ENCODE data around the gene TMC3. TPM values are rescaled to one million over a fixed set of nuclear protein-coding genes. Genes with fewer than 3 reads are reported as not detected.

Gene TMC3
- total and polyA plus RNA-seq, 2 of the 13 experiments (the other 11 are each of a cell fraction or from before 2014, with no cell fraction given) = not detected

- CTCF ChIA-PET (ENCODE audit: low intra/inter-chr PET ratio, low total read pairs) = no interaction called here
- POLR2A ChIA-PET = no interaction called here
- FAIRE-seq = no peak
Observed at GRCh38 chr15:81296186-81296585, 77.8 kb downstream of the TMC3 start.

More at GRCh38 chr15:81296186-81296585, 77.8 kb downstream of the TMC3 start:
- BruUV-seq (replicated peaks) = no TSS peak
- Histone ChIP-seq H3K27ac (ENCODE audit: extremely low read length, insufficient read depth, low read length) (no peak overlapping the region), H3K9me3 (ENCODE audit: low read length) (no peaks in the 10 kb centered on the region), H3K27me3 (ENCODE audit: control insufficient read depth in 1 of 2, insufficient read depth in 2 of 2, low read length in 2 of 2) (peaks cover 0 to 30% of the 10 kb centered on the region in 2 experiments; a peak in 2 of 5 replicates), H3K4me3 (replicated peaks in 1 of 3; ENCODE audit: insufficient read depth in 1 of 3, low read depth in 2 of 3, low read length in 3 of 3) (no peak overlapping the region), H2AFZ (ENCODE audit: low read length) (no peak overlapping the region), H3K4me2 (ENCODE audit: low read depth, low read length) (no peak overlapping the region), H3K9ac (ENCODE audit: insufficient read depth, low read depth, low read length) (no peak overlapping the region), H4K20me1 (ENCODE audit: insufficient read depth, low read length) (no peaks in the 10 kb centered on the region), H3K79me2 (ENCODE audit: insufficient read depth, low read length) (no peaks in the 10 kb centered on the region), H3K4me1 (ENCODE audit: insufficient read depth, low read length) (no peaks in the 10 kb centered on the region), H3K36me3 (replicated peaks in 1 of 2; ENCODE audit: control insufficient read depth in 1 of 2, insufficient read depth in 2 of 2, low read length in 2 of 2) (no peaks in the 10 kb centered on the region)
- in situ Hi-C loops (cut with HindIII; ENCODE audit: extremely low pct_ligation_motif_present, low pct_unique_long_range_greater_than_20kb) = no loop called here
- WGBS (ENCODE audit: low lambda C conversion rate) = 13% methylated on average over 2 of the region's 2 CpGs
- DNase-seq (ENCODE audit: low spot score) (no peak), ATAC-seq (no peak)
- intact Hi-C loops (cut with micrococcal nuclease; ENCODE audit: unreplicated experiment) = no loop called here
- no peak for TF ChIP-seq ARID3A (IDR thresholded peaks at IDR 0.05; ENCODE audit: low read depth, low read length)
- TF ChIP-seq HOXA7 (CRISPR knock-in tag; IDR thresholded peaks at IDR 0.05) = no peak
- TF ChIP-seq ZSCAN20 (CRISPR knock-in tag; IDR thresholded peaks at IDR 0.05; ENCODE audit: borderline replicate concordance) = no peak
- no peak for TF ChIP-seq ZBTB7B (CRISPR knock-in tag; IDR thresholded peaks at IDR 0.05)
- TF ChIP-seq GMEB1 (CRISPR knock-in tag; IDR thresholded peaks at IDR 0.05; ENCODE audit: borderline replicate concordance) = no peak
- no peak for TF ChIP-seq ZC3H13 (CRISPR knock-in tag; IDR thresholded peaks at IDR 0.05)
- no peak for TF ChIP-seq ZBTB14 (CRISPR knock-in tag; IDR thresholded peaks at IDR 0.05)
- no peak for TF ChIP-seq ZNF317 (CRISPR knock-in tag; IDR thresholded peaks at IDR 0.05)
- no peak for TF ChIP-seq ZNF772 (CRISPR knock-in tag; IDR thresholded peaks at IDR 0.05)
- TF ChIP-seq TP53 (CRISPR knock-in tag; conservative IDR thresholded peaks at IDR 0.05) = no peak
- no peak for TF ChIP-seq PITX1 (CRISPR knock-in tag; IDR thresholded peaks at IDR 0.05)
- no peak for TF ChIP-seq ZNF766 (CRISPR knock-in tag; IDR thresholded peaks at IDR 0.05; ENCODE audit: borderline replicate concordance)
- no peak for TF ChIP-seq BRF2 (CRISPR knock-in tag; IDR thresholded peaks at IDR 0.05)
- TF ChIP-seq TRIM22 (IDR thresholded peaks at IDR 0.05) = no peak
- TF ChIP-seq ZNF713 (CRISPR knock-in tag; IDR thresholded peaks at IDR 0.05) = no peak
- TF ChIP-seq SRSF9 (IDR thresholded peaks at IDR 0.05; ENCODE audit: borderline replicate concordance, insufficient read depth, low read depth, low read length, poor library complexity, severe bottlenecking) = no peak
- no peak for TF ChIP-seq HNRNPK (IDR thresholded peaks at IDR 0.05; ENCODE audit: low read depth, low read length, poor library complexity, severe bottlenecking)
- no peak for TF ChIP-seq SAP130 (CRISPR knock-in tag; IDR thresholded peaks at IDR 0.05; ENCODE audit: low read depth)

Data from HepG2 (cell line).